Activated T-helper 9 cell treated with anti-CD3 and anti-CD28 coated beads, Interleukin-2, amount 50 U/mL, for 16 hours (primary cell): ENCODE measurements around the gene CCDC74A.
"Not testable (repeated sequence)": the region's sequence is repeated elsewhere in the genome, so short reads cannot be mapped to it uniquely, and the experiment has no call there.

Experiments
- DNase-seq: peaks from one replicate; pipeline ENCODE4 v3.0.0-alpha.2; 2020; ENCODE audit warnings: low read depth

Gene CCDC74A

DNA sequence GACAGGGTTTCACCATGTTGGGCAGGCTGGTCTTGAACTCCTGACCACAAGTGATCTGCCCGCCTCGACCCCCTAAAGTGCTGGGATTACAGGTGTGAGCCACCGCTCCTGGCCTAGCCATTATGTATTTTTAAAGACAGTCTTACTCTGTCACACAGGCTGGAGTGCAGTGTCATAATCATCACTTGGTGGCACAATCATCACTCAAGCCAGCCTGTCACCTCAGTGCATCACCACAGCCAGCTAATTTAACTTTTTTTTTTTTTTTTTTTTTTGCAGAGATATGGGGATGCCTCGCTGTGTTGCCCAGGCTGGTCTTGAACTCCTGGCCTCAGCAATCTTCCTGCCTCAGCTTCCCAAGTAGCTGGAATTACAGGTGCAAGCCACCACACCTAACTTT is 24.1 kb upstream of the CCDC74A start:
- DNase-seq: not testable (repeated sequence)

DNA sequence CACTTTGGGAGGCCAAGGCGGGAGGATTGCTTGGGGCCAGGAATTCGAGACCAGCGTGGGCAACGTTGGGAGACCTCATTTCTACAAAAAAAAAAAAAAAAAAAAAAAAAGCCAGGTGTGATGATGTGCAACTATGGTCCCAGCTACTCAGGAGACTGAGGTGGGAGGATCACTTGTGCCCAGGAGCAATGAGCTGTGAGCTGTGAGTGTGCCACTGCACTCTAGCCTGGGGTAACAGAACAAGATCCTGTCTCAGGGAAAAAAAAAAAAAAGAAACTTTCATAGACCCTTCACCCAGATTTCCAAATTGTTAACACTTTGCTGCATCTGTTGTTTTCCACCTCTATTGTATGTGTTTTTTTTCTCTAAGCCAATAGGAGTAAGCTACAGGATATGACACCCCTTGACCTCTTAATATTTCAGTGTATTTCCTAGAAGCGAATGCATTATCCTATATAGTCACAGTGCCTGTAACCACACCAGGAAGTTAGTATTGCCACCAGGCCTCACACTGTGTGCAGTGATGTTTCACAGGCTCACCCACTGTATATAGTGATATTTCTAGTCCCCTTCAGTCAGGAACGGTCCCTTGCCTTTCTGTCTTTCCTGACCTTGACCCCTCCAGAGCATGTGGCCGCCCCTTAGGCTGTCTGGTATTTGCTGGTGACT is 23.5 kb upstream of the CCDC74A start:
- not testable (repeated sequence) for DNase-seq

DNA sequence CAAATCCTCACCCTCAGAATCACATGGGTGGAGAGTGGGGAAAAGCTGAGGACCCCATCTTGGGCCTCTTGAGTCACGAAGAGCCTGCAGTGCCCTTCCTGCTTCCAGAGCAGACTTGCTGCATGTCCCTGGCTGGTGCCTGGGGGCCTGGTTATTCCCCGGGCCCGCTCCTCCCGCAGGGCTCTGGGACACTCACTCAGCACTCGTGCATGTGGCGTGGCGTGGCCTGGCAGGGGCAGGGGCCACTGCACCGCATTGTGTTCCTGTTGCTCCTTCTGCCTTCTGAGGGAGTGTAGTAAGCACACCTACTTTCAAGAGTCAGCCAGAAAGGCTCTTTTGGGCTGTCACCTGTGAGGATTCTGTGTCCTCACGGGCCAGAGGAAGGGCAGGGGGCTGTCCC is 18.1 kb upstream of the CCDC74A start:
- DNase-seq: no peak

DNA sequence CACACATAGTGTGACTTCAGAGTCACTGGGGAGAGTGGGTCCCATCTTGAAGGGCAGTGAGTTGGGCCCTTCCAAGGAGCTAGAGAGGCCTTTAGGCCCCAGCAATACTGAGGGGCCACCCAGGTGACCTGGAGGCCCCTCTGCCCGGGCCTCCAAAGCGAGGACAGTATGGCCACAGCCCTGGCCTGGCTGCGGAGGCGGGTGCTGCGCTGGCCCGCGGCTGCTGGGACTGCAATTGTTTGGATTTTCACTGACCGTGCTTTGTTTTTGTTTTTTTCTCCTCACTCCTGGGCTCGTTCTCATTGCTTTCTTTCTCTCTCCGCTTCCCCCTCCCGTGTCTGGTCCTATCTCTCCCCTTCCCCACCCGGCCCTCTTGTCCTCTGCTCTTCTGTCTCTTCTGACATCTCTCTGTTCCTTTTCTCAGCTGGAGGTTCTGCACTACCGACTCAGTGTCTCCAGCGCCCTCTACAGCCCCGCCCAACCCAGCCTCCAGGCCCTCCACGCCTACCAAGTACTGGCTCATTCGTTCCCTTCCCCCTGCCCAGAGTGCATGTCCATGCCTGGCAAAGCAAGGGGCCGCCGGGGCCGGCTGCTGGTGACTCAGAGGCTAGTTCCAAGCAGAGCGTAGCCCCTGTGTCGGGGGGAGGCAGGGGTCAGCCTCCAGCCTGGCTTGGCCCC is 16.3 kb upstream of the CCDC74A start:
- DNase-seq: not testable (repeated sequence)

DNA sequence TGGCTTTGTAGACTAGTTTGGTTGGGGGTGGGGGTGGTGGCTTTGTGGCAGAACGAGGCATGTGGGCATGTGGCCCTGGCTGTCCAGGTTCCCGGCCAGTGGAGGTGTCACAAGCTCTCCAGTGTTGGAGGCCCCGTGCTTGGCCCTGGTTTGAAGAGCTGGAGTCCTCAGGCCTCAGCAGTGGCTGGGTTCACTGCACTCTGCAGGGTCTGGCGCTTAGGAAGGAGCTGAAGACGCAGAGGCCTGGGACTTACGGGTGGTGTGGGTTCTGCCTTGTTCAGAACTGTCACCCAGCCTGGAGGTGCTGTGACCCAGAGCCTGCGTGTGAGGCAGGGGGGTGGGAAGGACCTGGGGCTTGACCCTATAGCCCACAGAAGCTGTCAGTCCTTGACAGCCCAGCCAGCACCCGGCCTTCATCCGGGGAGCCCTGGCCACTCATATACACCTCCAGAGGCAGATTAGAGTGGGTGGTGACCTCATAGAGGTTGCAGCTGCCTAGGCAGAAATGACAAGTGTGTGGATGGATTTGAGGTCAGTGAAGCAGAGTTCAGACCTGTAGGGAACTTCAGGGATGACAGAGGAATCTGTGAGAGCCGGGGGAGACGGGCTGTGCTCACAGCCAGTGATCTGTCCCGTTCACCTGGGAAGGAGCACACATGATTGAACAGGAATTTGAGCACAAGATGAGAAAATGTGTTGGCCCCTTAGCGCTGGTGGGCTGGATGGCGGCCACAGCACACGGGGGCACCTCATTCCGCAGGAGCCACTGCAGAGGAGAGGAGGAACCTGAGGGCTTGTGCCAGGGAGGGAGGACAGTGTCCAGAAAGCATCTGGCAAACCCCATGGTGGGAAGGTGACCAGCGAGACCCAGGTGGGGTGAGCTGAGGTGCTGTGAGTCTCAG is 15.5 kb upstream of the CCDC74A start:
- DNase-seq: not testable (repeated sequence)

DNA sequence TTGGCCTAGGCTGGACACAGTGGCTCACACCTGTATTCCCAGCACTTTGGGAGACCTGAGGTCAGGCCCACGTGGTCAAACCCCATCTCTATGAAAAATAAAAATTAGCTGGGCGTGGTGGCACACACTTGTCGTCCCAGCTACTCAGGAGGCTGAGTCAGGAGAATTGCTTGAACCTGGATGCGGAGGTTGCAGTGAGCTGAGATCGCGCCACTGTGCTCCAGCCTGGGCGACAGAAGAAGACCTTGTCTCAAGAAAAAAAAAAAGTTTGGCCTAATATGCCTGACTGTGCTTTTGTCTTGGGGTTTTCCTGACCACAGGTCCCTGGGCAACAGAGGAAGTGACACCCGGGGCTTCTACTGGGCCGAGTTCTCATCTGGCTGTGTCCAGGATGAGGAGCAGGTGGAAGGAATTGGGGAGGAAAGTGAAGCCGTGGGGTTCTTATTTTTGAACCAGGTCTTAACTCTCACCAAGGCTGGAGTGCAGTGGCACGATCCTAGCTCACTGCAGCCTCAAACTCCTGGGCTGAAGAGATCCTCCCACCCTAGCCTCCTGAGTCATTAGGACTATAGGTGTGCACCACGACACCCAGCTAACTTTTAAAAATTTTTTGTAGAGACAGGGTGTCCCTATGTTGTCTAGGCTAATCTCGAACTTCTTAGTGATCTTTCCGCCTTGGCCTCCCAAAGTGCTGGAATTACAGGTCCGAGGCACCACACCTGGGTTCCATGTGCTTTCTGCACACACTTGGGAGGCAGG is 13.1 kb upstream of the CCDC74A start:
- DNase-seq: not testable (repeated sequence)

DNA sequence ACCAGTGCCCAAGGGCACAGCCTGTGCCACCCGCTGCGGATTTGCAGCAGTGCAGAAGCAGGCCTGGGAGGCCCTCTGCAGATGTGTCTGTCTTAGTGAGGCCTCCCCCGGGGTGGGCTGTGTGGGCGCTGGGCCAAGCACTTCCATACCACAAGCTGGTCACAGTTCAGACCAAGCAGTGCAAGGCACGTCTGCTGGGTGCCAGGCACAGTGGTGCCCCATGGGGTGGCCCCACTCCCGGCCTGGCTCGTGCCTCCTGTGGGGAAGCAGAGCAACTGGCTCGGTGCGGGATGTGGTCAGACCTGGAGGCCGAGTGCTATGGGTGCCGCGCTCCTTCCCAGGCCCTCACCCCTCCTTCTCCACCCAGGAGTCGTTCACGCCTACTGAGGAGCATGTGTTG is 12.5 kb upstream of the CCDC74A start:
- not testable (repeated sequence) for DNase-seq

DNA sequence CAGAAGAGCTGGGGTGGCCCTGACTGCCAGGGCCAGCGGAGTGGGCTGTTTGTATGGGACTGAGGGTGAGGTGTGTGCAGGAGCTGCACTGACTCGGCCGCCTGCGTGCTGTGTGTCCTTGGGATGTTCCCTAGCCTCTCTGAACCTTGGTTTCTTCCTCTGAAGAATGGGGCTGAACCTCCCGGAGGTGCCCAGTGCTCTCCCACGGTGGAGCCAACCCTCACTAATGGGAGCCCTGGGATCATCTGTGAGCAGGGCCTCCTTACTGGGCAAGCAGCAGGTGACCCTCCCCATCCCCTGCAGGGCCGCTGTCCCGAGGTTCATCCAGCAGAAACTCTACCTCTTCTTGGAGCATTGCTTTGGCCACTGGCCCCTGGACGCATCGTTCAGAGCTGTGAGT is 11.7 kb upstream of the CCDC74A start:
- DNase-seq: no peak

DNA sequence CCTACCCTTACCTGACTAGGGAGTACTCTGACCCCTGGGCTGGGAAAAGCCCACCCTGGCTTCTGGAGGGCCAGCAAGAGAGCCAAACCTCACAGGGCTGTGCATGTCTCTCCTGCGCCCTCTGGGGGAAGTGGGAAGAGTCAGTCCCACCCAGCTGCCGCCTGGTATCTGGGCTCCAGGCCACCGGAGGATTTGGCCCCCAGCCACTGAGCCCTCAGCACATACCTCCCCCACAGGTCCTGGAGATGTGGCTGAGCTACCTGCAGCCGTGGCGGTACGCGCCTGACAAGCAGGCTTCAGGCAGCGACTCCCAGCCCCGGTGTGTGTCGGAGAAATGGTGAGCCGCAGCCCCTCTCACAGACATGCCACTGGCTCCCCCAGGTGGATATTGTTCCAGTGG is 11.1 kb upstream of the CCDC74A start:
- not testable (repeated sequence) for DNase-seq

DNA sequence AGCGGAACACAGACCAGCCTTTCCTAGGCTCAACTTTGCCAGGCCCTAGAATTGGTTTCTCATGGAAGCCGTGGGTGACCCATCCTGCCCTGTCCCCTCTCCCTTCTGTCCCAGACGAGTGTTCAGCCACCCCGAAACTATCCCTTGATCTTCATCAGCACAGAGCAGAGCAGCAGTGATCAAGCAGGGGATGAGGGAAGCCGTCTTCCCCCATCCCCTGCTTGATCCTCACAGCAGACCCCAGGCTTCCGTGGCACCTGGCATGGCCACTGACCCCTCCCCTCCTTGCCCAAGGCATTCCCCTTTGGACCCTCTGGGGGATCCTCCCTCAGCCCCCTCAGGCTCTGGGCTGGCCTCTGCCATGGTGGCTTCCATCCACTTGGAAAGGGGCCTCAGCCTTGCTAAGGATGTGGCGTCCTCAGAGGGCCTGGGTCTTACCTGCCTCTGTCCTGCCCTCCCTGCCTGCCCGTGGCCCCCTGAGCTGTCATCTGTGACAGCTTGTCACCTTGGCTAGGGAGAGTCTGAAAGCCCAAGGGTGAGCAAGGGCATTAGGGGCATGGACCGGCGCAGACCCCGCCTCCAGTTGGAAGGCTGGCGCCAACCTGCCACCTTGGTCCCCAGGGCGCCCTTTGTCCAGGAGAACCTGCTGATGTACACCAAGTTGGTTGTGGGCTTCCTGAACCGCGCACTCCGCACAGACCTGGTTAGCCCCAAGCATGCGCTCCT is 10.4 kb upstream of the CCDC74A start:
- no peak for DNase-seq

DNA sequence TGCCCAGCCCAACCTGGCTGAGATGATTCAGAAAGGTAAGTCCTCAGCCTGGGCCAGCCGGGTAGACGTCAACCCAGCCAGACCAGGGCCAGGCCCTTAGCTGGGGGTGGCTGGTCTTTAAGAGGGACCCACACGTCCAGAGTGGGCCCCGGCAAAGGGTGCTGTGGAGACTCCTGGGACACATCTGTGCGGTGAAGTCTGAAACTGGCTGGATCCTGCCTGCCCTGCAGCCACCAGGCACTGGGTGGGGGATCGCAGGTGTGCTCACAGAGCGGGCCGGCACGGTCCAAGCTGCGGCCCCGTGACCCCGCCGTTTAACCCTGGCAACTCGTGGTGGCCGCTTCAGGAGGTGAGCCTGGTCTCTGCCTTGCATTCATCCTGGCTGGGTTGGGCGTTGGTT is 9.8 kb upstream of the CCDC74A start:
- DNase-seq: not testable (repeated sequence)

DNA sequence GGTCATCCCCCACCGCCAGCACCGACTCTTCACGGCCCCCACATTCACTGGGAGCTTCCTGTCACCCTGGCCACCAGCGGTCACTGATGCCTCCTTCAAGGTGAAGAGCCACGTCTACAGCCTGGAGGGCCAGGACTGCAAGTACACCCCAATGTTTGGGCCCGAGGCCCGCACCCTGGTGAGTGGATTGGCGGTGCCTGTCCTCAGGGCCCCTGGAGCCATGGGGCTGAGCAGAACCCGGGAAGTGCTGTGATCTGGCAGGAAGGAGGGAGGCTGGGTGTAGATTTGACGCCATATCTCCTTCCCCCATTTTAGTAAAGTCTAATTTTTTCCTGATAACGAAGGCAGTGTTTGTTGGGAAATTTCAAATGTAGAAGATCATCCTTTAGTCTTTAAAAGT is 9.2 kb upstream of the CCDC74A start:
- not testable (repeated sequence) for DNase-seq

DNA sequence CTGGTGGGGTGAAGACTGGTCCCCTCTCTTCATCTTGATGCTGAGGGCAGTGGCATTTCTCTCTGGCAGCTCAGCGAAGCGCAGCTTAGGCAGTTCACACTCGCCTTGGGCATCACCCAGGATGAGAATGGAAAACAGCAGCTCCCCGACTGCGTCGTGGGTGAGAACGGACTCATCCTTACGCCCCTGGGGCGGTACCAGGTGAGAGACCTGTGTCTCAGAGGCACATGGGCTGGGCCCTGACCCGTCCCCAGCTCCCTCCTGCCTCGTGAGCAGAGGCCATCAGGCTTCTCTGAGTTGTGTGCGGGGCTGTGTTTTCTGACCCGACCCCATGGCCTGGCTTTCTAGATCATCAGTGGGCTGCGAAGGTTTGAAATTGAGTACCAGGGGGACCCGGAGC is 8.2 kb upstream of the CCDC74A start:
- no peak for DNase-seq

DNA sequence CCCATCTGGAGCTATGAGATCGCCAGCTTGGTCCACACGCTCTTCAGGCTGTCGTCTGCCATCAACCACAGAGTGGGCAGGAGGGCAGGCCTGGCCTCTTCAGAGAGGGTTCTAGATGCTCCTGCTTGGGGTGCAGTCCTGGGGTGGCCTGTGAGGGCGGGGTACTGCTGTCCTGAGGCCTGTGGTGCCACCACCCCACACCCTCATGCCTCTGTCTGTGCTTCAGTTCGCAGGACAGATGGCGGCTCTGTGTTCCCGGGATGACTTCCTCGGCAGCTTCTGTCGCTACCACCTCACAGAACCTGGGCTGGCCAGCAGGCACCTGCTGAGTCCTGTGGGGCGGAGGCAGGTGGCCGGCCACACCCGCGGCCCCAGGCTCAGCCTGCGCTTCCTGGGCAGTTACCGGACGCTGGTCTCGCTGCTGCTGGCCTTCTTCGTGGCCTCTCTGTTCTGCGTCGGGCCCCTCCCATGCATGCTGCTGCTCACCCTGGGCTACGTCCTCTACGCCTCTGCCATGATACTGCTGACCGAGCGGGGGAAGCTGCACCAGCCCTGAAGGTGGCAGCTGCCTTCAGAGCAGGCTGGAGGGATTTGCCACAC is 7.7 kb upstream of the CCDC74A start:
- not testable (repeated sequence) for DNase-seq

DNA sequence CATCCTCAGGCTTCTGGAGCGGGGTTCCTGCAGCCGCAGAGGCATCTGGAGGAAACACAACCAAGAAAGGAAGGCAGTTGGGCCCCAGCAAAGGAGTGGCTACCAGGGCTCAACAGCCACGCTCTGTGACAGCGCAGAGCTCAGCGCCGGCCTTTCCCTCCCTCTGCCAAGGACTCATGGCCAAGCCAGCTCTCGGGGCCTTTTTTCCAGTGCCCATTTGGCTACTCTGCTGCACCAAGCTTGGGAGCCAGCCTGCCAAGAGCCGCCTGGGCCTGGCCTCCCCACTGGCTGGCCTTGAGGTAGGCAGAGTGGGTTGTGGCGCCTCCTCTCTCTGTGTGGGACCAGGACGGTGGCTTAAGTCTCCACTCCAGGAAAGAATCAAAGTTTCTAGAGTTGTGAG is 7.2 kb upstream of the CCDC74A start:
- no peak for DNase-seq

DNA sequence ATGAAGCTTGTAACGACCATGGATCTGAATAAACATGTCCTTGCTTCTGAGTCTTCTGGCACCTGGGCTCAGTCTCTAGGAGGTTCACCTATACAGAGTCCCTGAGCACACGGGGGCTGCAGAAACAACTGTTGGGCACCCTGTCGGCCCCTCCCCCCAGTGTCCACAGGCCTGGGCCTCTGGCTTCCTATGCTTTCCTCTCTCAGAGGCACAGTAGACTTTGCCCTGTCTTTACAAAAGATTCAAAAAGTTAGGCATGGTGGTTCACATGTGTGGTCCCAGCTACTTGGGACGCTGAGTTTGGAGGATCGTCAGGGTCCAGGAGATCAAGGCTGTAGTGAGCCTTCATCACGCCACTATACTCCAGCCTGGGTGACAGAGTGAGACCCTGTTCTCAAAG is 6.2 kb upstream of the CCDC74A start:
- not testable (repeated sequence) for DNase-seq

DNA sequence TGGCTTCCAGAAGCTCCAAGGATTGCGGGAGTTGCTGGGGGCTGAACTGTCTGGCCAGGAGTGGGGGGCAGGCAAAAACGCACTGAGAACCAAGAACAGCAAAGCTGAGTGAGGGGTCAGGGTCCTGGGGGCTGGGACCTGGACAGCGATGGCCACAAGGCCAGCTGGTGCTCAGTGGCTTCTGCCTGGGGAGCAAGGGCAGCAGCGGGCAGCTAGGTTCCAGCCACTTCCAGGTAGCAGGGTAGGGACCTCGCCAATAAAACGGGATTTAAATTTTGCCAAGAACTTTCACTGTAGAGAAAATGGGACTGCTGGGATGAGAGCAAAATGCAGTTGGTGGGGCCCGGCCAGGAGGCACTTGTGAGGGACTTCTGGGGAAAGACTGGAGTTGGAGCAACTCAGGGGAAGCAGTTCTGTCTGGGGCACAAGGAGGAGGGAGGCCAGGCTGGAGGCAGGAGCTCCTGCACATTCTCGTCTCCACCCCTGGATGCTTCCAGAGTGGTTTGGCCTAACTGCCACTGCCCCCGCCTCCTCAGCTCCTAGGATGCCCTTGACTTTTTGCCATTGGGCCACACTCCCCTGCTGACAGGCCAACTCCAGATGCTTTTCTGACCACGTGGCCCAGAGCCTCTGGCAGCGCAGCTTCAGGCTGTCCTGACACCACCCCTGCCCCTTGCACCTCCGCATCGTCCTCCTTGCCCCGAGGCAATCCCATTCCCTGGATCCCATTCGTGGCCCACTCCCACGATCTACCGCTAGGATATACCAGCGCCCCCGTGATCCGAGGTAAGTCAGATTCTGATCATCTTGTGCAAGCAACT is 5.5 kb upstream of the CCDC74A start:
- DNase-seq: no peak

DNA sequence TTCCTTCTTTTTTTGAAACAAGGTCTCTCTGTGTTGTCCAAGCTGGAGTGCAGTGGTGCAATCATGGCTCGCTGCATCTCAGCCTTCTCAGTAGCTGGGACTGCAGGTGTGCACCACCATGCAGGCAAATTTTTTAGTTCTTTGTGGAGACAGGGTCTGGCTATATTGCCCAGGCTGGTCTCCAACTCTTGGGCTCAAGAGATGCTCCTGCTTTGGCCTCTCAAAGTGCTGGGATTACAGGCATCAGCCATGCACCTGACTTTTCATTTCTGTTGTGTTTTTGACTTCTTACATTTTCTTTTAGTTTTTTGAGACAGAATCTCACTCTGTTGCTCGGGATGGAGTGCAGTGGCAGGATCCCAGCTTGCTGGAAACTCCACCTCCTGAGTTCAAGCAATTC is 2.4 kb upstream of the CCDC74A start:
- not testable (repeated sequence) for DNase-seq

DNA sequence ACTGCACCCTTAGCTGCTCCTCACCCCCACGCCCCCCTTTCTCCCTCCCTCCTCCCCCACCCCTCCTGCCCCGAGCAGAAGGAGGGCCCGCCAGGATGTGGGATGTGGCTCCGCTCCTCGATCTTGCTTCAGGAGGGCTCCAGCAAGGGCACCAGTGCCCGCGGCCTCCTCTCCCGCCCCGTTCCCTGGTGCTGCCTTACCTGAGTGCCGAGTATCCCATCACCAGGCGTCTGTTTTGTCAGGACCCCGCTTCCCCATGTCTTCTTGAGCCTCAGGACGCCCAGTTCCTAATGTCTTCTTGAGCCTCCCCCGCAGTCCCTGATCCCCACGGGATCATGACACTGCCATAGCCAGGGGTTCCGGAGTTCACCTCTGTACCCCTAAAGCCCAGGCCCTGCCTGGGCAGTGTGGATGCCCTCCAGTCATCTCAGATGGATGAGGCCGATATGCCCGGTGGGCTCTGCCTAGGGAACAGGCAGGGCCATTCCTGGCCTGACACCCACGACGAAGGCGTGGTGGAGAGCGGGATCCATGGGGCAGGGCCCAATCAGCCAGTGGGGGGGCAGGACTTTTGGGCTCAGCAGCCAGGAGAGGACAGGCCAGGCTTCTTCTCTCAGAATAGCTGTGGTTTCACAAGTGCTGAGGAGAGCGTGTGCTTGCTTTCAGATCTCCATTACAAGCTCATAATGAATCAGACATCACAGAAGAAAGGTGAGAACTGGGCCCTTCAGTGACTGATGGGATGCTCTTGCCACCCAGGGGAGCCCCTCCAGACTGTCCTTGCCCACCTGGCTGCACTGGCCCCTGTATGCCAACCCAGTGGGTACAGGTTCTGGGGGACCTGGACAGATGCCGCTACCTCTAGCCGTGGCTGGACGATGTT is 1.5 kb downstream of the CCDC74A start:
- DNase-seq: not testable (repeated sequence)
